GM15510 (cell line): Measurements from ENCODE around the gene PRDX6.

Source experiments
- POLR2A ChIP-seq: IDR thresholded peaks from 3 replicates; pipeline ENCODE4 v1.6.1; 2011; ENCODE audit warnings: borderline replicate concordance; ENCODE audit not compliant: insufficient read length; ENCODE audit errors: extremely low read depth

Gene PRDX6

GRCh38 chr1:173509797-173510196, 32.7 kb downstream of the PRDX6 start:
- TF ChIP-seq POLR2A: no peak

GRCh38 chr1:173520799-173521198, 43.7 kb downstream of the PRDX6 start:
- TF ChIP-seq POLR2A: no peak

GRCh38 chr1:173523329-173523728, 46.2 kb downstream of the PRDX6 start:
- TF ChIP-seq POLR2A: no peak

- TF ChIP-seq POLR2A: no peak
Observed at GRCh38 chr1:173525926-173526325, 48.8 kb downstream of the PRDX6 start.

GRCh38 chr1:173527151-173527826, 50.2 kb downstream of the PRDX6 start:
- TF ChIP-seq POLR2A: no peak

GRCh38 chr1:173529106-173529505, 52.0 kb downstream of the PRDX6 start:
- TF ChIP-seq POLR2A: no peak

- no peak for TF ChIP-seq POLR2A
Observed at GRCh38 chr1:173530795-173531693, 53.9 kb downstream of the PRDX6 start.

GRCh38 chr1:173532237-173532636, 55.1 kb downstream of the PRDX6 start:
- TF ChIP-seq POLR2A: no peak

GRCh38 chr1:173536223-173536622, 59.1 kb downstream of the PRDX6 start:
- TF ChIP-seq POLR2A: no peak
